Right ventricle myocardium superior (tissue), 1 donor: ENCODE results near the gene CYFIP2. TPM values are rescaled to one million over a fixed set of nuclear protein-coding genes. Genes with fewer than 3 reads are reported as not detected.
A peak's percentile ranks its signal among the peaks of the same experiment; 100 is the strongest.

ENCODE experiments used
- ATAC-seq: fragments of 200-7000 bp; cut with Tn5 transposase; one replicate; pipeline ENCODE4 v1.9.1; 2020; ENCODE audit warnings: mild to moderate bottlenecking; ENCODE audit not compliant: poor library complexity
- DNase-seq: peaks from one replicate; pipeline ENCODE4 v3.0.0-alpha.2; 2020
- intact Hi-C: fragments of 100-400 bp; cut with DNase I; formaldehyde crosslinking; loops from one replicate; pipeline ENCODE4 v1.11.2; 2022
- total RNA-seq: library from RNA; stranded (reverse); fragmentation: NEBNext Ultra II Directional; extraction: Animal tissue kit (Norgen Biotek cat#: 25700); gene quantifications from one replicate; pipeline ENCODE4 v1.2.1, GENCODE V29; 2021
- donor health status: DM: no; HTN: yes; CAD: no; lungs with severe emphysema.

Gene CYFIP2
- total RNA-seq, 1 donor from 2014 or later = 27.6 TPM

GRCh38 chr5:157366741-157367674 is 101.1 kb downstream of the CYFIP2 start:
- intact Hi-C loops = no loop called here
- DNase-seq = no peak
- ATAC-seq = peak; percentile 63

- DNase-seq (no peak), ATAC-seq (no peak)
- intact Hi-C loops = no loop called here
Measured at GRCh38 chr5:157369507-157369906, 103.6 kb downstream of the CYFIP2 start.

- DNase-seq = no peak
- no peak for ATAC-seq
- intact Hi-C loops = no loop called here
Measured at GRCh38 chr5:157370967-157371366, 105.0 kb downstream of the CYFIP2 start.

GRCh38 chr5:157371655-157372471 is 105.9 kb downstream of the CYFIP2 start:
- ATAC-seq = no peak
- intact Hi-C loops = no loop called here
- no peak for DNase-seq

GRCh38 chr5:157372472-157372822 is 106.5 kb downstream of the CYFIP2 start:
- DNase-seq (no peak), ATAC-seq (no peak)
- intact Hi-C loops = no loop called here

GRCh38 chr5:157378509-157378908 is 112.6 kb downstream of the CYFIP2 start:
- no peak for ATAC-seq
- DNase-seq = no peak
- intact Hi-C loops = no loop called here

- ATAC-seq (no peak), DNase-seq (no peak)
- intact Hi-C loops = no loop called here
Measured at GRCh38 chr5:157379983-157380382, 114.1 kb downstream of the CYFIP2 start.

- no peak for ATAC-seq
- no peak for DNase-seq
- intact Hi-C loops = no loop called here
Measured at GRCh38 chr5:157381746-157382145, 115.8 kb downstream of the CYFIP2 start.

GRCh38 chr5:157382996-157383800 is 117.3 kb downstream of the CYFIP2 start:
- no peak for ATAC-seq
- intact Hi-C loops = no loop called here
- DNase-seq = no peak

GRCh38 chr5:157384971-157385709 is 119.2 kb downstream of the CYFIP2 start:
- peak; percentile 48 for DNase-seq
- ATAC-seq = peak; percentile 73
- intact Hi-C loops = no loop called here

GRCh38 chr5:157387041-157387563 is 121.2 kb downstream of the CYFIP2 start:
- DNase-seq (no peak), ATAC-seq (no peak)
- intact Hi-C loops = no loop called here

- ATAC-seq (peak; percentile 75), DNase-seq (no peak)
- intact Hi-C loops = no loop called here
Measured at GRCh38 chr5:157387683-157388093, 121.8 kb downstream of the CYFIP2 start.

GRCh38 chr5:157388111-157388710 is 122.3 kb downstream of the CYFIP2 start:
- intact Hi-C loops = no loop called here
- ATAC-seq = no peak
- DNase-seq = no peak

- DNase-seq = no peak
- ATAC-seq = no peak
- intact Hi-C loops = no loop called here
Measured at GRCh38 chr5:157389103-157389502, 123.2 kb downstream of the CYFIP2 start.

- DNase-seq = no peak
- no peak for ATAC-seq
- intact Hi-C loops = no loop called here
Measured at GRCh38 chr5:157390133-157390532, 124.2 kb downstream of the CYFIP2 start.

GRCh38 chr5:157390551-157391297 is 124.8 kb downstream of the CYFIP2 start:
- intact Hi-C loops = no loop called here
- ATAC-seq (no peak), DNase-seq (no peak)

- DNase-seq (no peak), ATAC-seq (no peak)
- intact Hi-C loops = no loop called here
Measured at GRCh38 chr5:157398305-157398704, 132.4 kb downstream of the CYFIP2 start.
